DND-41 (cell line): Measurements from ENCODE around the gene CERS5.

Experiments
- ATAC-seq: fragments of 200-7000 bp; cut with Tn5 transposase; 3 replicates; pipeline ENCODE4 v1.9.1; 2021; ENCODE audit warnings: low read depth; ENCODE audit not compliant: insufficient read depth
- DNase-seq: peaks from one replicate; pipeline ENCODE4 v3.0.0-alpha.2; 2020
- H2AFZ ChIP-seq: 2 replicates; pipeline ENCODE4 v1.6.0; 2012; ENCODE audit warnings: low read depth, low read length
- H3K27ac ChIP-seq: 2 replicates; pipeline ENCODE4 v1.5.1; 2012; ENCODE audit warnings: low read length, inconsistent platforms
- H3K27me3 ChIP-seq: fragments of 200-600 bp; sonication (generic); 2 replicates; pipeline ENCODE4 v1.6.0; 2012; ENCODE audit warnings: low read length, mild to moderate bottlenecking, inconsistent platforms; ENCODE audit not compliant: insufficient read depth, poor library complexity
- H3K36me3 ChIP-seq: 2 replicates; pipeline ENCODE4 v1.5.1; 2012; ENCODE audit warnings: low read length, inconsistent platforms; ENCODE audit not compliant: insufficient read depth
- H3K4me1 ChIP-seq: 2 replicates; pipeline ENCODE4 v1.5.1; 2012; ENCODE audit warnings: mild to moderate bottlenecking, low read length; ENCODE audit not compliant: insufficient read depth
- H3K4me2 ChIP-seq: 2 replicates; pipeline ENCODE4 v1.6.0; 2012; ENCODE audit warnings: mild to moderate bottlenecking, moderate library complexity, low read length, inconsistent platforms; ENCODE audit not compliant: insufficient read depth
- H3K4me3 ChIP-seq, 2 experiments: fragments of 200-600 bp in 1 of 2; shearing (Covaris generic) in 1 of 2; 2 replicates each; pipeline ENCODE4 v1.5.1; 2012 to 2016; ENCODE audit warnings: inconsistent platforms in 2 of 2, low read length in 2 of 2, mild to moderate bottlenecking in 2 of 2, low read depth in 1 of 2, moderate library complexity in 1 of 2
- H3K79me2 ChIP-seq: 2 replicates; pipeline ENCODE4 v1.6.0; 2012; ENCODE audit warnings: low read length, inconsistent platforms; ENCODE audit not compliant: insufficient read depth
- H3K9ac ChIP-seq: 2 replicates; pipeline ENCODE4 v1.6.0; 2012; ENCODE audit warnings: low read depth, mild to moderate bottlenecking, inconsistent platforms, low read length, moderate library complexity
- H3K9me3 ChIP-seq: 2 replicates; pipeline ENCODE4 v1.5.1; 2012; ENCODE audit warnings: low read length, moderate library complexity, mild to moderate bottlenecking, inconsistent platforms; ENCODE audit not compliant: insufficient read depth, severe bottlenecking
- H4K20me1 ChIP-seq: 2 replicates; pipeline ENCODE4 v1.6.0; 2012; ENCODE audit warnings: low read length; ENCODE audit not compliant: insufficient read depth
- EZH2 ChIP-seq: IDR thresholded peaks from 3 replicates; pipeline ENCODE4 v1.6.1; 2012; ENCODE audit warnings: borderline replicate concordance, low read depth, mild to moderate bottlenecking, moderate library complexity, low read length, inconsistent platforms; ENCODE audit not compliant: severe bottlenecking
- TF ChIP-seq, protein P1 (sequence below): IDR thresholded peaks from 2 replicates; pipeline ENCODE4 v1.5.1; 2012; ENCODE audit warnings: borderline replicate concordance, low read length, moderate library complexity, mild to moderate bottlenecking; ENCODE audit not compliant: poor library complexity, severe bottlenecking; ENCODE audit errors: extremely low read depth

Gene CERS5

DNA sequence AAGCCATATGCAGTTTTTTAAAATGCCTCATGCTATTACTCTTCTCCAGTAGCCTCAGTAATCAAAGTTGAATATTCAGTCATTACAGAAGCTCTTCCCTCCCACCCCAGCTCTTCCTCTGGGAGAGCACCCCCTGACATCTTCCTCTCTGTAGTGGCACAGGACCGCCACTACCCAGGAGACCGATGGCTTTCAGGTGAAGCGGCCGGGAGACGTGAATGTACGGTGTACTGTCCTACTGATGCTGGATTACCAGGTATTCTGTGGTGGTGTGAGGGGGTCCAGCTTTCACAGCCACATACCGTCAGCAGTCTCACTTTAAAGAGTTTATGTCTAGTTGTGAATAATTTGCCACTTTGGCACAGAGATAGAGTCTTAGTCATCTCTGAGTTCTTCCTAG is 77.4 kb downstream of the CERS5 start:
- TF ChIP-seq, protein P1, sequence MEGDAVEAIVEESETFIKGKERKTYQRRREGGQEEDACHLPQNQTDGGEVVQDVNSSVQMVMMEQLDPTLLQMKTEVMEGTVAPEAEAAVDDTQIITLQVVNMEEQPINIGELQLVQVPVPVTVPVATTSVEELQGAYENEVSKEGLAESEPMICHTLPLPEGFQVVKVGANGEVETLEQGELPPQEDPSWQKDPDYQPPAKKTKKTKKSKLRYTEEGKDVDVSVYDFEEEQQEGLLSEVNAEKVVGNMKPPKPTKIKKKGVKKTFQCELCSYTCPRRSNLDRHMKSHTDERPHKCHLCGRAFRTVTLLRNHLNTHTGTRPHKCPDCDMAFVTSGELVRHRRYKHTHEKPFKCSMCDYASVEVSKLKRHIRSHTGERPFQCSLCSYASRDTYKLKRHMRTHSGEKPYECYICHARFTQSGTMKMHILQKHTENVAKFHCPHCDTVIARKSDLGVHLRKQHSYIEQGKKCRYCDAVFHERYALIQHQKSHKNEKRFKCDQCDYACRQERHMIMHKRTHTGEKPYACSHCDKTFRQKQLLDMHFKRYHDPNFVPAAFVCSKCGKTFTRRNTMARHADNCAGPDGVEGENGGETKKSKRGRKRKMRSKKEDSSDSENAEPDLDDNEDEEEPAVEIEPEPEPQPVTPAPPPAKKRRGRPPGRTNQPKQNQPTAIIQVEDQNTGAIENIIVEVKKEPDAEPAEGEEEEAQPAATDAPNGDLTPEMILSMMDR = no peak
- TF ChIP-seq EZH2 = no peak
- Histone ChIP-seq H4K20me1 (peaks cover 26% of the 10 kb centered on the region), H3K27ac (no peak overlapping the region), H3K36me3 (peaks cover 85% of the 10 kb centered on the region), H3K79me2 (peaks cover 43% of the 10 kb centered on the region), H3K27me3 (no peaks in the 10 kb centered on the region), H3K9ac (no peak overlapping the region), H2AFZ (no peak overlapping the region), H3K4me1 (peaks cover 30% of the 10 kb centered on the region), H3K9me3 (no peaks in the 10 kb centered on the region), H3K4me3 (no peak overlapping the region), H3K4me2 (no peak overlapping the region)
- ATAC-seq (no peak), DNase-seq (no peak)

DNA sequence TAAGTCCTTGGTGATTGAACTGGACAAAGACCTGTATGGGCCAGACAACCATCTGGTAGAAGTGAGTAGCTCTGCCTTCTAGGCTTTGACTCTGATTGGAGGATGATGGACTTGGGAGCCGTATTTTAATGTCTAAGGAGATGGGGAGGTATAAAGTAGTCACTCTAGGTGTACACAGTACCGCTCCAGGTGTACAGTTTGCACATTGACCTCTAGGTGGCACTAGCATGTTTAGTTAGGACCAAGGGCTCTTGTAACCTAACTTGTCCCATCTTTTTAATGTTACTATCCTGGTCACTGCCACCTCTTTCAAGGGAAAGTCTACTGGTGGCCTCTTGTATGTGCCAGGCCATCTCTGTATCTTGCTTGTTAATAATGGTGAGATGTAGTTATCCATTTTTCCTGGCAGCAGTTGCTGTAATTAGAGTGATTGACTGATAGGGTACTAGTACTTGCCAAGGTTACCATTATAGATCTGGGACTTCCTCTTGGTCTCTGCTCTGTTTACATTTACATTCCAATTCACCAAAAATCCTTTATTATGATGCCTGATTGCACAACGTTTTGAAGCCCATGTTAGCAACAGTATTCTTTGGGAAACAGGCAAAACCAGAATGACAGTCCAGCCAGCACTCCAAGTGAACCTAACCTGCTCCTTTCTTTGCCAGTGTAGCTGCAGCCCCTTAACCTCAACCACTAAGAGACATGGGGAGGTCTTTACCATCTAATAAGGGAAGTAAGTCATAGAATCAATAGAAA is 78.4 kb downstream of the CERS5 start:
- Histone ChIP-seq H3K36me3 (peaks cover 76% of the 10 kb centered on the region), H3K9ac (no peak overlapping the region)
- DNase-seq = peak; percentile 64

DNA sequence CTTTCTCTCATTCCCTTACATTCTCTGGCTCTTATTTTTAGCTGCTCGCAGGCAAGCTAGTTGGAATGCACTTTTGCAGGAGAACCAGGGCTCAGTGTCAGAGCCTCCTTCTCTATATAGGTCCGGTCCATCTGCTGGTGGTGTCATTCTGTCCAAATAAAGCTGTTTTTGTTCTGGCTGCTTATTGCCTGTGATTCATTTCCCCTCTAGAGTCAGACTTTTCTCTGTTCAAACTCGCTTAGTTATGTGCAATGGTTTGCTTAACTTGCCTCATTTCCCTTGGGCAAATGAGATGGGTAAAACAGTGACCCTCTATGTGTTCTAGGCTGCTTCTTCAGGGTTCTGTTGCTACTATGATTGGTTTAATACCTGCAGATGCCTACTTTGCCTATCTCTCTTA is 79.2 kb downstream of the CERS5 start:
- no peaks in the 10 kb centered on the region for H3K27me3 ChIP-seq
- H2AFZ ChIP-seq = no peak overlapping the region
- peaks cover 43% of the 10 kb centered on the region for H3K4me1 ChIP-seq
- no peaks in the 10 kb centered on the region for H3K9me3 ChIP-seq
- no peak overlapping the region for H3K4me3 ChIP-seq
- H3K79me2 ChIP-seq = peaks cover 53% of the 10 kb centered on the region
- H4K20me1 ChIP-seq = peaks cover 26% of the 10 kb centered on the region
- H3K36me3 ChIP-seq = peaks cover 68% of the 10 kb centered on the region
- H3K9ac ChIP-seq = no peak overlapping the region
- no peak for TF ChIP-seq EZH2
- TF ChIP-seq, protein P1 = no peak
- ATAC-seq (no peak), DNase-seq (no peak)
- H3K4me2 ChIP-seq = no peak overlapping the region
- H3K27ac ChIP-seq = no peak overlapping the region

More for the DNA sequence above, 78.4 kb downstream of the CERS5 start:
- H3K27ac ChIP-seq = no peak overlapping the region
- H3K27me3 ChIP-seq = no peaks in the 10 kb centered on the region
- peaks cover 50% of the 10 kb centered on the region for H3K79me2 ChIP-seq
- peak overlapping the region; percentile 31; the same call in 1 of the 2 replicates for H3K4me2 ChIP-seq
- TF ChIP-seq, protein P1 = peak; percentile 93
- TF ChIP-seq EZH2 = no peak
- no peaks in the 10 kb centered on the region for H3K9me3 ChIP-seq
- 0 out of 3 replicates have a peak, but pooled peaks have one; percentile 17 for ATAC-seq
- H3K4me3 ChIP-seq = no peak overlapping the region
- no peak overlapping the region for H2AFZ ChIP-seq
- peaks cover 26% of the 10 kb centered on the region for H4K20me1 ChIP-seq
- peaks cover 37% of the 10 kb centered on the region for H3K4me1 ChIP-seq
